AG04449 (cell line): Measurements from ENCODE around the gene HCFC1R1.

Source experiments
- CTCF ChIA-PET: fragments of 350-600 bp; formaldehyde crosslinking; extraction: SDS; loops from one replicate; lab custom pipeline; 2021; ENCODE audit warnings: antibody characterized with exemption; lab: Yijun Ruan, JAX
- POLR2A ChIA-PET: fragments of 400-600, 350-600 bp; formaldehyde crosslinking; extraction: SDS; loops from one replicate; lab custom pipeline; 2020; ENCODE audit warnings: antibody characterized with exemption, inconsistent platforms; lab: Yijun Ruan, JAX
- DNase-seq: peaks from one replicate; pipeline ENCODE4 v3.0.0-alpha.2; 2010; ENCODE audit warnings: low read depth, low spot score
- H3K4me3 ChIP-seq: 2 replicates; pipeline ENCODE4 v1.5.1; 2011; ENCODE audit warnings: low read depth, mild to moderate bottlenecking, control low read depth, low read length
- CTCF ChIP-seq: IDR thresholded peaks from one replicate; pipeline ENCODE4 v1.5.1; 2011; ENCODE audit warnings: mild to moderate bottlenecking, moderate library complexity, low read length, control low read depth, inconsistent platforms; ENCODE audit not compliant: insufficient read depth; ENCODE audit errors: missing control alignments

Gene HCFC1R1

GRCh38 chr16:3051009-3051408 is 27.3 kb upstream of the HCFC1R1 start:
- CTCF ChIA-PET, result interaction anchor here (0.8 to 2.1 kb wide), 6 partner anchors 9 to 115 kb away, joined by 3 to 11 read pairs (median 5); no protein-coding TSS in a partner anchor
- POLR2A ChIA-PET, result no interaction called here

GRCh38 chr16:3050487-3050886 is 26.7 kb upstream of the HCFC1R1 start:
- ChIA-PET POLR2A (interaction anchor here (0.6 kb wide), 1 partner anchor 43 kb away, joined by 4 read pairs; no protein-coding TSS in a partner anchor), CTCF (interaction anchor here (0.7 to 4.2 kb wide), 4 partner anchors 9 to 115 kb away, joined by 3 to 56 read pairs (median 4); no protein-coding TSS in a partner anchor)
- no peak for TF ChIP-seq CTCF
- H3K4me3 ChIP-seq, result no peak overlapping the region
- DNase-seq, result no peak

More at GRCh38 chr16:3051009-3051408, 27.3 kb upstream of the HCFC1R1 start:
- DNase-seq, result no peak
- TF ChIP-seq CTCF, result no peak
- no peak overlapping the region for H3K4me3 ChIP-seq

GRCh38 chr16:3049921-3050481 is 26.3 kb upstream of the HCFC1R1 start:
- POLR2A ChIA-PET, result interaction anchor here (0.6 kb wide), 1 partner anchor 43 kb away, joined by 4 read pairs; no protein-coding TSS in a partner anchor
- CTCF ChIA-PET, result interaction anchor here (0.7 to 4.2 kb wide), 3 partner anchors 9 to 79 kb away, joined by 3 to 56 read pairs (median 5); no protein-coding TSS in a partner anchor
- no peak for DNase-seq

GRCh38 chr16:3047387-3047720 is 23.6 kb upstream of the HCFC1R1 start:
- CTCF ChIA-PET, result interaction anchor here (2.2 to 4.2 kb wide), 4 partner anchors 12 to 83 kb away, joined by 13 to 56 read pairs (median 28); no protein-coding TSS in a partner anchor
- H3K4me3 ChIP-seq, result no peak overlapping the region
- POLR2A ChIA-PET, result interaction anchor here (1.0 to 1.4 kb wide), 2 partner anchors 20 to 22 kb away, joined by 3 read pairs; no protein-coding TSS in a partner anchor
- TF ChIP-seq CTCF, result no peak
- no peak for DNase-seq

More at GRCh38 chr16:3049921-3050481, 26.3 kb upstream of the HCFC1R1 start:
- no peak for TF ChIP-seq CTCF
- no peak overlapping the region for H3K4me3 ChIP-seq

- ChIA-PET POLR2A (interaction anchor here (1.0 to 1.4 kb wide), 2 partner anchors 19 to 22 kb away, joined by 3 read pairs; no protein-coding TSS in a partner anchor), CTCF (interaction anchor here (2.9 to 4.2 kb wide), 3 partner anchors 12 to 18 kb away, joined by 13 to 56 read pairs (median 44); no protein-coding TSS in a partner anchor)
- no peak for DNase-seq
- H3K4me3 ChIP-seq, result no peak overlapping the region
- TF ChIP-seq CTCF, result no peak
Measured at GRCh38 chr16:3046641-3047386, 23.1 kb upstream of the HCFC1R1 start.
